Stimulated activated CD8-positive, alpha-beta memory T cell treated with anti-CD3 and anti-CD28 coated beads, Interleukin-7, amount 100 ng/mL, for 4 hours (primary cell): ENCODE data around the gene CD84.
"Not testable (repeated sequence)": the region's sequence is repeated elsewhere in the genome, so short reads cannot be mapped to it uniquely, and the experiment has no call there.

Experiments used
- DNase-seq, 2 donors: peaks; one replicate each; pipeline ENCODE4 v3.0.0-alpha.2; 2020; ENCODE audit warnings: low read depth in 2 of 2

CD84 gene

DNA sequence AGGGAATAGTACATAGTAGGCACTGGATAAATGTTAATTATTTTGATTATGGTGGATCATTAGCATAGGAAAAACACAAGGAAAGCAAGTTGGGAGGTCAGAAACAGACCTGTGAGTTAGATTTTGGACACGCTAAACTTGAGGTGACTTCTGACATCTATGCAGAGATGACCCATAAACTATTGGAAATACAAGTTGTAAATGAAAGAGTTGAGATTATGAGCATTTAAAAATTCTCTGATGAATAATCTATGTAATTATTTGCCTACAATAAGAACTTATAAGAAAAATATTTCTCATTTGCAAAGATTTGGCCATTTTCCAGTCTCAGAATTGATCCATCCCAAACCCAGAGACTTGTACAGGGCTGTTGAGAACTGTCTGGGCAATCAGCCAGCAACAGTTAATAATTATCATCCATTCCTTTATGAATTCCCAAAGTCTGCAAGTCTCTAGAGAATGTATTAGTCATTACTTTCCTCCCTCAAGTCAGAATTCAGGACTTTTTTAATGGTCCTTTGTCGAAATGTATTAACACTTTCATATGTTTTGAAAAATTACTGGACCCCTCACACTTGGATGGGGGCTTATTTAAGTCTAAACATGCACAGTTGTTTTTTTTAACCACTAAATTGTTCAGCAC lies 36.9 kb downstream of the CD84 start:
- DNase-seq: no peak

DNA sequence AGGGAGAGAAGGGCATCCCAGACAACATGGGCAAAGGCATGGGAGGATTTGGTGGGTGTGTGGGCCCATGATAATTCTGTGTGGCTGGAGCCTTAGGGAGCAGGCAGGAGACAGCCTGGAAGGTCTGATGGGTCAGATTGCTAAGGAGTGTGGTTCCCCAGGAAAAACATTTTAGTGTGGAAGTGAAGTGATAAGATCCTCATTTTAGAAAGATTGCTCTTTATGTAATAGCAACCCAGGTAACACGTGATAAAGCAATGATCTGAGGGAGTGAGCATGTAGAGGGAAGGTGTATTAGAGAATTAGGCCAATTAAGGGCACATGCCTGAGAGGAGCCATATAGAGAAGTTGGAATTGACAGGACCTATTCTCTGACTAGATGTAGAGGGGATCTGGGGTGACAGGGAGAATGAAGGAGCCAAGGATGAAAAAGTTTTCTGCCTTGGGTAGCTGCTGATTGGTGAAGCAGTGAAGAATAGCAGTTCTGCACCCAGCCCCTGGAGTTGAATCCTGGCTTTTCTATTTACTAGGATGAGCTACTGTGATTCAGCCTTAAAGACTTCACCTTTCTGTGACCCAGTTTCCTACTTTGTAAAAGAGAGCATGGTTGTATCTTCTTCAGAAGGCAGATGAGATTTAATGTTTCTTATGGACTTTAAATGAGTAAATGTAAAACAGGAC lies 37.5 kb downstream of the CD84 start:
- no peak for DNase-seq

DNA sequence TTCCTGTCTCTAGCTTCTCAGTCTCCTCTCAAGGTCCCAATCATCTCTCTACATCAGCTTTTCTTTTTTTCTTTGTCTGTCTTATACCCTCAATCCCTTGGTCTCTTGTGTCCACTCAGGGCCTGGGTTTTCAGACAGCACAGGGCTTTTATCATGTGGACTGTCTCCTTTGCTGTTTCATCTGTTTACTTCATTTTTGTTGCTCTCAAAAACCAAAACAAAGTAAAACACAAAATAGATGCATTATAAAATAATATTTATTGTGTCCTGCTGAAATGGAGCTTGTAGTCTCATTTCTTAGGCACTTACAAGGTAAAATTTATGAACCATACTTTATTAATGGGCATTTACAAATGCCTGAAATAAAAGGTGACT lies 38.5 kb downstream of the CD84 start:
- DNase-seq: no peak

DNA sequence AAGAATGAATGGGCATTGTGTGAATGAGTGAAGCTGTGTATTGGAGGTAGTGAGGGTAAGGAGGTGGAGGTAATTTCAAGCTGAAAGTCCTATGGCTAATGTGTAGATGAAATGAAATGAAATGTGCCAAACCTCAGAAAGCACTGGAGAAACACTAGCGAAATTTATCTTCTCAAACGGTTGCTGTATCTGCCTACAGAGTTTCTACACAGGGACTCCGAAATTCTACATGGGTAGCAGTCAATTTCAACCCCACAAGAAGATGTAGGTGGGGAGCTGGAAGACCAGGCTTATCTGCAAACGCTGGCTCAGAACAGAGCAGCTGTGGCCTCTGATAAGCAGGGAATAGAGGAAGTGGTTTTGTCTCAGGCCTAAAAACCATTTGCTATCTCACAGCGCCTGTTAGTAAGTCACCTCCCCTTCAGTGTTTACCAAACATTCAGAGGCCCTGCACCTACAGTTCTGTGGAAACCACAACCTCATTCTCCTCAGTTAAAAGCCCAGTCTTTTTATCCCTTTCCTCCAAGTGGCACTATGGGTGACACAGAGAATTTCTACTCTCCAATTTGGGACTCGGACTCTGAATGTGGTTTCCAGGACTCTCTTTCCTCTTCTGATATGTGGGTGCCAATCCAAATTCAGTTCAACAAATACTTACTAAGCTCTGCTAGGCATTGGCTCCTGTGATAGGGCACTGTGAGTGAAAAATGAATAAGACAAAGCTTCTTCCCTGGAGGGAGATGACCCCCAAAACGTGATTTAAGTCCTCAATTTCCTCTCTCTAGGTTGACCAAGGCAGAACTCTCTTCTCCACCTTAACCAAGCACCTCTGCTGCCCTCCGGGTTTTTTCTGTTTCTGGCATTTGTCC lies 39.1 kb downstream of the CD84 start:
- DNase-seq: peak; percentile 16 to 44

DNA sequence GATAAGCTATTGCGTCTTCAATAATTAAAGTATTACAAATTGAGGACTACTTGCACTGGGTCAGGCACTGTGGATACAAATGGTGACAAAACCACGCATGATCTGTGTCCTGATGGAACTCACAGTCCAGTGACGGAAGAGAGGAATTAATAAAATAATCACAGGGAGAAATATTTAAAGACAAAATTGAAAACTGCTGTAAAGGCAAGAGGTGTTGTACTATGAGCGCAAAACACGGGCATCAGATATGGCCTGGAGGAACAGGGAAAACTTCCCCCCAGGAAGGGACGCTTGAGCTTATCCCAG lies 39.7 kb downstream of the CD84 start:
- DNase-seq: no peak

DNA sequence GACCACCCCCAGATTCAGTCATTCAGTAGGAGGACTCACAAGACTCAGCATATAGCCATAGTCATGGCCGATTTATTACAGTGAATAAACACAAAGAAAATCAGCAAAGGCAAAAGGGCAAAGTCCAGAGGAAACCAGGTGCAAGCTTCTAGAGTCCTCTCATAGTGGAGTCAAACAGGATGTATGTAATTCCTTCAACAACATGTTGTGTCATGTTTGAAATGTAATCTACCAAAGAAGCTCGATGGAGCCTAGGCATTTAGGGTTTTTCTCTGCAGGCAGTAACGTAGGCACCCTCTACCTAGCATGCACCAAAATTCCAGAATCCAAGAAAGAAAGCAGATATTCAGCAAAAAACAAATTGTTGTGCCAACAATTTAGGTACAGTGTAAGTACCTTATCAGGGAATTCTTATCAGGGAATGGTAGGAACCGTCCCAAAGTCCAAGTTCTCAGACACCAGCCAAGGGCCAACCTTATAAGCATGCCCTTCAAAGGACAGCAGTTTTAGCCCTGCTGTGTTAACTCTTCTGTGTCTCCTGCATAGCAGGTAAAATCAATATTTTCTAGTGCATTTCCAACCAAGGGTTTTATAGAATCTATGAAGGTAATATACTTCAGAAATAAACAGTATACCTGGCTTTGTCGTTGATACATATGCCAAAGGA lies 40.2 kb downstream of the CD84 start:
- DNase-seq: no peak

DNA sequence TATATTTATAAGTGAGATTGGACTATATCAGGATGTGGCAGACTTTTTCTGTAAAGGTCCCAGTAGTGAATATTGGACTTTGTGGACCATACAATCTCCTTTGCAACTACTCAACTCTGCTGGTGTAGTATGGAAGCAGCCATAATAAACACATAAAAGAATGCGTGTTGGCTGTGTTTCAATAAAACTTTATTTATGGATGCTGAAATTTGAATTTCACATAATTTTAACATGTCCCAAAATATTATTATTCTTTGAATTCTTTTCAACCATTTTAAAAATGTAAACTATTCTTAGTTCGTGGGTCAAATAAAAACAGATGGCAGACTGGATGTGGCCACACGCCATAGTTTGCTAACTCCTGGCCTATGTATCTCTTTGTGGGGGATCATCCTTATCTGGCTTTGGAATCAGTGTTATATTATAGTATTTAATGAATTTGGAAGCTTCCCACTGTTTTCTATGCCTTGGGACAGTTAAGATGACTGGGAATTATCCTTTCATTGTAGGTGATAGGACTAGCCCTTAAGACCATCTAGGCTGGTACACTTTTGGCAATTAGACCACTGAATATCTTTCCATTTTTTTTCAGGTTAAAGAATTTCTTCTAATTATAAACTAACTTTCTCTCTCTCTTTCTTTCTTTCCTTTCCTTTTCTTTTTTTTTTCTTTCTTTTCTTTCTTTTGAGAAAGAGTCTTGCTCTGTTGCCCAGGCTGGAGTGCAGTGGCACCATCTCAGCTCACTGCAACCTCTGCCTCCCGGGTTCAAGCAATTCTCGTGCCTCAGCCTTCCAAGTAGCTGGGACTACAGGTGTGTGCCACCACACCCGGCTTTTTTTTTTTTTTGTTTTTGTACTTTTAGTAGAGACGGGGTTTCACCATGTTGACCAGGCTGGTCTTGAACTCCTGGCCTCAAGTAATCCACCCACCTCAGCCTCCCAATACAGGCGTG lies 41.3 kb downstream of the CD84 start:
- no peak for DNase-seq

DNA sequence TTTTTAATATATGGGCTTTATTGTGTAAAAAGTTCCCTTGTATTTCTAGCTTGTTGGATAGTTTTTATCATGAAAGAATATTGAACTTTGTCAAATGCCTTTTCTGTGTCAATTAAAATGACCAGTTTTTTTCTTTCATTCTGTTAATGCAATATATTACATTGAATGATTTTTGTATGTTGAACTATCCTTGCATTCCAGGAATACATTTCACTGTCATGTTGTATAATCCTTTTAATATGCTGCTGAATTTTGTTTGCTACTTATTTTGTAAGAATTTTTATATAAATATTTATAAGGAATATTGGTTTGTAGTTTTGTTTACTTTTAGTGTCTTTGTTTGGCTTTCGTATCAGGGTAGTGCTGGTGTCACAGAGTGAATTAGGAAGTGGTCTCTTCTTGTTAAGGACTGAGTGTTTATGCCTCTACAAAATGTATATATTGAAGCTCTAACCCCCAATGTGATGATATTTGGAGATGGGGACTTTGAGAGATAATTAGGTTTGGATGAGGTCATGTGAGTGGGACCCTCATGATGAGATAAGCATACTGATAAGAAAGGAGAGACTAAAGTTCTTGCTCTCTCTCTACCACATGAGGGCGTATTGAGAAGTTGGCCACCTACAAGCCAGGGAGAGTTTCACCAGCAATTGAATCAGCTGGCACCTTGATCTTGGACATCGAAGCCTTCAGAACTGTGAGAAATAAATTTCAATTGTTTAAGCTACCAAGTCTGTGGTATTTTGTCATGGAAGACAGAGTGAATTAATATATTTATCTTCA lies 44.3 kb downstream of the CD84 start:
- DNase-seq: no peak

DNA sequence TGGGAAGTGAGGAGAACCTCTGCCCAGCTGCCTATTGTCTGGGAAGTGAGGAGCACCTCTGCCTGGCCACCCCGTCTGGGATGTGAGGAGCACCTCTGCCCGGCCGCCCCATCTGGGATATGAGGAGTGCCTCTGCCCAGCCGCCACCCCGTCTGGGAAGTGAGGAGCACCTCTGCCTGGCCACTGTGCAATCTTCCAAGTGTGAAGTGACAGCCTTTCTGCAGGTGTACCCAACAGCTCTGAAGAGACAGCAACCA lies 46.8 kb downstream of the CD84 start:
- DNase-seq: not testable (repeated sequence)

DNA sequence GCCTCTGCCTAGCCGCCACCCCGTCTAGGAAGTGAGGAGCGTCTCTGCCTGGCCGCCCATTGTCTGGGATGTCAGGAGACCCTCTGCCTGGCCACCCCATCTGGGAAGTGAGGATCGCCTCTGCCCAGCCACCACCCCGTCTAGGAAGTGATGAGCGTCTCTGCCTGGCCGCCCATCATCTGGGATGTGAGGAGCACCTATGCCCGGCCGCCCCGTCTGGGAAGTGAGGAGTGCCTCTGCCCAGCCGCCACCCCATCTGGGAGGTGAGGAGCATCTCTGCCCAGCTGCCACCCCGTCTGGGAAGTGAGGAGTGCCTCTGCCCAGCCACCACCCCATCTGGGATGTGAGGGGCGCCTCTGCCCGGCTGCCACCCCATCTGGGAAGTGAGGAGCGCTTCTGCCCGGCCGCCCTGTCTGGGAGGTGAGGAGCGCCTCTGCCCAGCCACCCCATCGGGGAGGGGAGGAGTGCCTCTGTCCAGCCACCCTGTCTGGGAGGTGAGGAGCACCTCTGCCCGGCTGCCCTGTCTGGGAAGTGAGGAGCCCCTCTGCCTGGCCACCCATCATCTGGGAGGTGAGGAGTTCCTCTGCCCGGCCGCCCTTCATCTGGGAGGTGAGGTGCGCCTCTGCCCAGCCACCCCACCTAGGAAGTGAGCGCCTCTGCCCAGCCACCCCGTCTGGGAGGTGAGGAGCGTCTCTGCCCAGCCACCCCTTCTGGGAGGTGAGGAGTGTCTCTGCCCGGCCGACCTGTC lies 47.3 kb downstream of the CD84 start:
- DNase-seq: not testable (repeated sequence)

DNA sequence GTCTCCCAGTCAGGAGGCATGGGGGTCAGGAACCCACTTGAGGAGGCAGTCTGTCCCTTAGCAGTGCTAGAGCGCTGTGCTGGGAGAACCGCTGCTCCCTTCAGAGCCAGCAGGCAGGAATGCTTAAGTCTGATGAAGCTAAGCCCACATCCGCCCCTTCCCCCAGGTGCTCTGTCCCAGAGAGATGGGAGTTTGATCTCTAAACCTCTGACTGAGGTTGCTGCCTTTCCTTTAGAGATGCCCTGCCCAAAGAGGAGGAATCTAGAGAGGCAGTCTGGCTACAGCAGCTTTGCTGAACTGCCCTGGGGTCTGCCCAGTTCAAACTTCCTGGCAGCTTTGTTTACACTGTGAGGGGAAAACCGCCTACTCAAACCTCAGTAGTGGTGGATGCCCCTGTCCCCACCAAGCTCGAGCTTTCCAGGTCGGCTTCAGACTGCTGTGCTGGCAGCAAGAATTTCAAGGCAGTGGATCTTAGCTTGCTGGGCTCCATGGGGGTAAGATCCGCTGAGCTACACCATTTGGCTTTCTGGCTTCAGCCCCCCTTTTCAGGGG lies 49.8 kb downstream of the CD84 start:
- DNase-seq: not testable (repeated sequence)

DNA sequence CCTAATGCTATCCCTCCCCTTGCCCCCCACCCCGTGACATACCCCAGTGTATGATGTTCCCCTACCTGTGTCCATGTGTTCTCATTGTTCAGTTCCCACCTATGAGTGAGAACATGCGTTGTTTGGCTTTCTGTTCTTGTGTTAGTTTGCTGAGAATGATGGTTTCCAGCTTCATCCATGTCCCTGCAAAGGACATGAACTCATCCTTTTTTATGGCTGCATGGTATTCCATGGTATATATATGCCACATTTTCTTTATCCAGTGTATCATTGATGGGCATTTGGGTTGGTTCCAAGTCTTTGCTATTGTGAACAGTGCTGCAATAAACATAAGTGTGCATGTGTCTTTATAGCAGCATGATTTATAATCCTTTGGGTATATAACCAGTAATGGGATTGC lies 55.5 kb downstream of the CD84 start:
- not testable (repeated sequence) for DNase-seq

DNA sequence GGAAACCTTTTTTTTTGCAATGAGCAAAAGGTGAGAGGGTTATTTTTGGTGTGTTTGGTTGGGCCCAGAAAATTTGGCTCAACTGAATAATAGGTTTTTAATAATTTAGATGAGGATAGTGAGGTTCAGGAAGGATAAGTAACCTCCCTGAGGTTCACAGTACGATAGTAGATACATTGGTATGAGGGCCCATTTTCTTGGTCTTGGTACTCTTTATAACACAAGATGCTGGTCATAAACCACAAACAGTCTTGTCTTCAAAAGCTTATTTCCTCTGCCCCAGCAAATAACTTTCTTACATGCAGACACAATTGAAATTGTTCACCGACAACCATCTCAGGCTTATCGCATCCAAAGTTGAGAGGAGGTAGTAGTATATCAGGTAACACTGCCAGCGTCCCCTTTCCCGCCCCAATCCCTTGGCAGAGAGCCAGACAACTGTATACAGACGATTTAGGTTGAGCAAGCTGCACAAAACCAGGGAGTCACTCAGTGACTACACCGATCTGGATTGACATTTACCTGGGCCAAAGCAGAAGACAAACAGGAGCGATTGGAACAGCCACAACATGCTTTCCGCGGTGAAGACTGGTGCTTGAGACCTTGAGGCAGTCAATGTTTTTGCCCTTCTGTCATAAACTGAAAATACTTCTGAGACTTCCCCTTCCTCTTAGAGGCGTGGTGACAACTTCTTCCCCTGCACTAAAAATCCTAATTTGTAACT lies 56.5 kb downstream of the CD84 start, which contains the start of gene SLAMF6:
Gene SLAMF6 (minus strand): TSS at position 634 of the 724 bp plus-strand sequence. CDS start 63 bp downstream, at position 571.
- peak in 1 of 2 donors; percentile 9 for DNase-seq

DNA sequence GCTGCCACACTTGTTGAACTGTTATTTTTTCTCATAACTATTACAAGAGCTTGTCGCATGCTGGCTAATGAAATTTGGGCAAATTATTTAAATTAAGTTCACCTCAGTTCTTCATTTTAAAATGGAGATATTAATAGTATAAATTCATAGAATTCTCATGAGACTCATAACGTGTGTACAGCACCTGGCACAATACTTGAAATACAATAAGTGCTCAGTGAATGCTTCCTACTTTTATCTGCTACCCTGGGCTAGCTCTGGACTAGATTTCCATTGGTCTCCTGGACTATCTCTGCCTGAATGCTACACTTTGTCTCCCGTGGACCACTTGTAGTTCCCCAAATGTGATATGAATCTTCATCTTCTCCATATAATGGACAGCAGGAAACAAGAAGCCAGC lies 57.2 kb downstream of the CD84 start:
- DNase-seq: no peak

DNA sequence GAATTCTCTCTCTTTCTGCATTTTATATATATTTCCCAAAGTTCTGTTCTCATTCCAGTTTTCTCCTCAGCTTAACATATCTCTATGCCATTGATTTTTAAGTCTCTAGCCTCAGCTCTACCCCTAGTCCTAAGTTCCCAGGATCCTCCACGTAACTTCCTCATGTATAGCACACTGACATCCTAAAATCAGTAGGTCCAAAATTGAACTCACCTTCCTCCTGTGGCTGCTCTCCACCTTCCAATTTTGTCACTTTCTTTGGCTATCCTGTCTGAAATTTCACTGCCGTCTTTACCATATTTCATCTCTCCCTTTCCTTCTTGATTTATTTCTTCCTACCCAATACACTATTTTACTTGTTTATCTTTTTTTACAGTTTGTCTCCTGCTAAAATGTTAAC lies 57.7 kb downstream of the CD84 start:
- DNase-seq: no peak

DNA sequence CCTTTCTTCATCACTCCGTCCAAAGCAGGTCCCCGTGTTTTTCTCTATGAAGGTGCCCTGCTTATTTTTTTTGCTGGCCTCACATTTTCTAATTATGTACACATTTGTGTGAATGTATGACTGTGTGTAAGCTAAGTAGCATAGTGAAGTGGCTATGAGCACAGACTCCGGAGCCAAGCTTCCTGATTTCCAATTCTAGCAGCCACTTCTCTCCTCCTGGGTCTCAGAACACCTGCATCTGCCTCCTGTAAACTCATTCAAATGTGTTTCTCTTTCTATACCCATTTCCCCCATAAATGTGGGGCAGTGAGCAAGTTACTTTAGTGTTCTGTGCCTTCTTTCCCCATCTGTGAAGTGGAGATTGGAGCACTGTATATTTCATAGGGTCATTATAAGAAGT lies 58.3 kb downstream of the CD84 start:
- DNase-seq: no peak

DNA sequence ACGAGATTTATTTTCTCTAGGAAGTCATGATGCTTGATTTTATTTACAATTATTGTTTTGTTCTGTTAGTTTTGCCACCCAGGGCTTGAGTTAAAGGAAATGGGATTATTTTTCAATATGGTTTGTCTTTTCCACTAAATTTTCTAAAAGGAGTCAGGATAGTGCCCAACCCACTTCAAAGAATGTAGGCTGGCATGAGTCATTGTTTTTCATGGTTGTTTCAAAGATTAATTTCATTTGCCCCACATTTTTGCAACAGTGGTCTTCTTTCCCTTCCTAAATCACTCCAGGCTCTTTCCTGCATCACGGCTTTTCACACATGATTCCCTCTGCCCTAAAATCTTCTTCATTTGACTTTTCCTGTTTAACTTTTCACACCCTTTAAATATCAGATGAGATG lies 58.7 kb downstream of the CD84 start:
- no peak for DNase-seq

DNA sequence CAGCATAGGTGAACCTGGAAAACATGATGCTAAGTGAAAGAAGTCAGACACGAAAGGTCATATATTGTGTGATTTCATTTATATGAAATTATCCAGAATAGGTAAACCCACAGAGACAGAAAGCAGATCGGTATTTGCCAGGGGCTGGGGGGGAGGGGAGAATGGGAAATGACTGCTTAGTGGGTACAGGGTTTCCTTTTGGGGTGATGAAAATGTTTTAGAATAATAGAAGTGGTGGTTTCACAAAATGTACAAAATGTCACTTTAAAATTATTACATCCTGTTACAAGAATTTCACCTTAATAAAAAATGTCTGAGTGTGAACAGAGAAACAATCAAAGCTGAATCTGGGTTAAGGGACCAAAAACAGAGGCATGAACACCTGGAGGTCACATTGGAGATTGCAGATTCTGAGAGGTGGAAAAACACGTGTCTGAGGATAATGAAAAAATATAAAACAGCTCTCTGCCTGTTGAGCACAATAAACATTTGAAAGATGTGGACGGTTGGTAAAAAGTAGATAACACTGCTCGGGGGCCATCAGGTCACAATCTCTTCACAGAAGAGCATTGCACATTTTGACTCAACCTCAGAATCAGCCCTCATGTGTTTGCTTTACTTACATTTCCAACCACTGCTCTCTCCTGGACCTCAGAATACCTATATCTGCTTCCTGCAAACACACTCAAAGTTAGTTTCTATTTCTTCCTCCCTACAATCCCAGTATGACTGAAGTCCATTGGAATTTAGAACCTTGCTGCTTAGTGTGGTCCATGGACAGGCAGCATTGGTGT lies 59.5 kb downstream of the CD84 start:
- DNase-seq: no peak
